AG08396 (cell line): ENCODE data around the gene ANKRD40CL.
"Not testable (repeated sequence)": the region's sequence is repeated elsewhere in the genome, so short reads cannot be mapped to it uniquely, and the experiment has no call there.

Experiments
- DNase-seq: peaks from one replicate; pipeline ENCODE4 v3.0.0; 2012; ENCODE audit warnings: low spot score, mixed read lengths

The ANKRD40CL gene, protein sequence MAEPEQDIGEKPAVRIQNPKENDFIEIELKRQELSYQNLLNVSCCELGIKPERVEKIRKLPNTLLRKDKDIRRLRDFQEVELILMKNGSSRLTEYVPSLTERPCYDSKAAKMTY

GRCh38 chr17:50767446-50767845 lies at the start of gene ANKRD40CL:
ANKRD40CL (minus strand) TSS chr17:50767518; CDS start chr17:50766913, 605 bp downstream.
- no peak for DNase-seq

DNA sequence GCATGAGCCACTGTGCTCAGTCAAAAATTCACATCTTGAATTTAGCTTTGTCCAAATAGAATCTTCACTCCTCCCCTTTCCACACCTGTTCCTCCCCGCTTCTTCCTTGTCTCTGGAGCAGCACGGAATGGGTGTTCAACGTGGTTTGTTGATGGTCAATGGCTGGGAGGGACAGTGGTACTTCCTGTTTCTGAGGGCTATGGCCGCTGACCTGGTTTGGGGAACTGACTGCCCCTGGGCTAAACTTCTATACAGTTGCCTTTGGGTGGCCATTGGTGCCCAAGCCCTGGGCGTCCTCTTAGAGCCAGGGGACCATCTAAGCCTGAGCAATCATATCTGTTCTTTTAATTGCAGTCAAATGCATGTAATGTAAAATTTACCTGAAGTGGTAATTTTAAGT lies 49.0 kb upstream of the ANKRD40CL start:
- no peak for DNase-seq

DNA sequence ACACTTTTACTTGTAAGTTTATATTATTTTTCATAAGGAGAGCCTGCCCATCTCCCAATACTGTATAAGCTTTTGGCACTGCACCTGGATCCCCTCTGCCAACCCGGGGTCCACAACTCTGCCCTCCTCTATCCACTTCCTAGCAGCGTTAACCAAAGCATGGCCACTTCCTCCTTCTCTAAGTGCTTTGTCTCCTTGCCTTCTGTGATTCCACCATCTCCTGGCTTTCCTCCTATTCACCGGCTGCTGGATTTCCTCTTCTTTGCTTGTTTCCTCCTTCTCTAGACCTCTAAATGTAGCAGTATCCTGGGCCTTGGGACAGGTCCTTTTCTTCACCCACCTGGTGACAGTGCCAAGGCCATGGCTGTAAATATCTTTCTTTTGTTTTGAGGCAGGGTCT lies 48.1 kb upstream of the ANKRD40CL start:
- DNase-seq: no peak

- DNase-seq: no peak
Observed at GRCh38 chr17:50813583-50813982, 46.3 kb upstream of the ANKRD40CL start.

GRCh38 chr17:50808888-50809287 lies 41.6 kb upstream of the ANKRD40CL start:
- no peak for DNase-seq

DNA sequence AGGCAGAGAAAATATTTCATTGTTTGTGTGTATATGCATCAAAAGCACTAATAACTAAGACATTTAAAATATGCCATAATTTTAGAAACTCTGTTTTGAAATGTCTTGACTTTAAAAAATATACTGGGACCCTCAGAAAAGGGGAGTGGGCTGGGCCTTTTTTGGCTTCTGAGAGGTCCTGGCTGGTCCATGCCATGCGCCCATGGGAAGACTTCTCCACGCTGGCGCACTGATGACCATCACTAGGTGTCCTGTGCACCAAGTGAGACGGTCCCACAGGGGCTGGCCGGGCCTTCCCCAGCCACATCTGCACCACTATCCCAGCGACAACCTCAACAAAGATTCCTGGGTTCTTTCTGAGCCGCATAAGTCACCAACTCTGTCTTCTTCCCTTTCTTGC lies 41.1 kb upstream of the ANKRD40CL start:
- no peak for DNase-seq

- no peak for DNase-seq
Observed at GRCh38 chr17:50807675-50808074, 40.4 kb upstream of the ANKRD40CL start.

- no peak for DNase-seq
Observed at GRCh38 chr17:50807009-50807408, 39.7 kb upstream of the ANKRD40CL start.

GRCh38 chr17:50806141-50806643 lies 38.9 kb upstream of the ANKRD40CL start:
- no peak for DNase-seq

DNA sequence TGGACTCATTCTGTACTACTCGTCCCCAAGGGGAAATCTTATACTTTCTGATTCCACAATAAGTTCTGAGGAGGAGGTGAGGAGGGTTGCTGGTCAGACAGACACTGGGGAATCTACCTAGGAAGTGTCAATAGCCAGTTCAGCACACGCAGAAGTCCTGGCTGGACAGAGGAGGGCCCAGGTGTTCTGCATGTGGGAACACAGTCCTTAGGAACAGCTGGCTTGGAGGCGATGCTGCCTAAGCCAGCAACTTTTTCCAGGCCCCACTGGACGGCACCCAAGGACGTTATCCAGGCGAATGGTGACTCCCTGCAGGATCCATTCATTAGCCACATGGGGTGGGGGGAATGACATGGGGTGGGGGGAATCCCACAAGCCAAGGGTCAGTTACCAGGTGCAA lies 38.2 kb upstream of the ANKRD40CL start:
- DNase-seq: no peak

- DNase-seq: not testable (repeated sequence)
Observed at GRCh38 chr17:50804749-50805475, 37.6 kb upstream of the ANKRD40CL start.

GRCh38 chr17:50803676-50804075 lies 36.4 kb upstream of the ANKRD40CL start:
- no peak for DNase-seq

DNA sequence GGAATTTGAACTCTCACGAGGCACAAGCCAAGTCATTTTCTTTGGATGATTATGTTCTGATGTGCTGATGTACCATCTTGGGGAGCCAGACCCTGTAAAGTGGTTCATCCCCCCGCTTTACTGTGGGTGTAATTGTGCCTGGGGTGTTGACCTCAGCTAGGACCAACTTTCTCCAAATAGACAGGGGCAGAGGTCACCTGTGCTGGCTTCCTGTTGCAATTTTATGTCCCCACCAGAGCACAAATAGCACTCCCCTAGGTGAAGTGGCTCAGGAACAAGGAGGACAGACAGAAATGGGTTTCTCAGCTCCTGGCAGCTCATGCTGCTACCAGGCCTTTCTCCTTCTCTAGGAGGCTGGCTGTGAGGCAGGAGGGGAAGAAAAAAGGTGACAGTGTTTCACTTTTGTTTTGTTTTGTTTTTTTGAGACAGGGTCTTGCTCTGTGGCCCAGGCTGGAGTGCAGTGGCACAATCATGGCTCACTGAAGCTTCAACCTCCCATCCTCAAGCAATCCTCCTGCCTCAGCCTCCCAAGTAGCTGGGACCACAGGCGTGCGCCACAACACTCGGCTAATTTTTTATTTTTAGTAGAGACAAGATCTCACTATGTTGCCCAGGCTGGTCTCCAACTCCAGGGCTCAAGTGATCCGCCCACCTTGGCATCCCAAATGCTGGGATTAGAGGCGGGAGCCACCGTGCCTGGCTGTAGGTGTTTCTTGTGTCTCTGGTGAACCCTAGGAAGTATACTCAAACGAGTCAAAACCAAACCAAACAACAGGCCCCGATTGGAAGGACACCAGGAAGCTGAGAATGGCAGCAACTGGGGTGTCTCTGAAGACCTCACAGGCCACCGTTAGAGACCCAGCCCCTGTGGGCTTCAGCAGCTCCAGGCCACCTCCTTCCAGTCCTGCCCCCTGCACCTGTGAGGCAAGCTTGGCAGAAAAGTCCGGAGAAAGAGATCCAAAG lies 35.6 kb upstream of the ANKRD40CL start:
- no peak for DNase-seq

- no peak for DNase-seq
Observed at GRCh38 chr17:50800196-50800700, 32.9 kb upstream of the ANKRD40CL start.

DNA sequence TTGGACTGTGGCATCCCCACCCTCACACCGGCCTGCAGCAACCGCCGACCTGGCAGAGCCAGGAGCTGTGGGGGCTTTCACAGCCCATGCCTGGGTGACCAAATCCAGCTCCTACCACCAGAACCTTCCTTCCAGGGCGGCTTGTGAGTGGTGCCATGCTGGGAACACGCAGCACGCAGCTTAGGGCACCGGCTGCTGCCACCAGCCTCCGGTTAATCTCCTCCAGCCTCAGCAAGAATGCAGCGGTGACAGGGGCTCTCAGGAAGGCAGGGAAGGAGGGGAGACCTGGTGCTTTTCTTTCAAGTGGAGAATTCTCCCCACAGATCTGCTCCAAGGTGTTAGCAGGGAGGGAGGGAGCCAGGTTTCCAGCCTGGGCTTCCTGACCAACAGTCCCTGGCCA lies 32.3 kb upstream of the ANKRD40CL start:
- DNase-seq: no peak

DNA sequence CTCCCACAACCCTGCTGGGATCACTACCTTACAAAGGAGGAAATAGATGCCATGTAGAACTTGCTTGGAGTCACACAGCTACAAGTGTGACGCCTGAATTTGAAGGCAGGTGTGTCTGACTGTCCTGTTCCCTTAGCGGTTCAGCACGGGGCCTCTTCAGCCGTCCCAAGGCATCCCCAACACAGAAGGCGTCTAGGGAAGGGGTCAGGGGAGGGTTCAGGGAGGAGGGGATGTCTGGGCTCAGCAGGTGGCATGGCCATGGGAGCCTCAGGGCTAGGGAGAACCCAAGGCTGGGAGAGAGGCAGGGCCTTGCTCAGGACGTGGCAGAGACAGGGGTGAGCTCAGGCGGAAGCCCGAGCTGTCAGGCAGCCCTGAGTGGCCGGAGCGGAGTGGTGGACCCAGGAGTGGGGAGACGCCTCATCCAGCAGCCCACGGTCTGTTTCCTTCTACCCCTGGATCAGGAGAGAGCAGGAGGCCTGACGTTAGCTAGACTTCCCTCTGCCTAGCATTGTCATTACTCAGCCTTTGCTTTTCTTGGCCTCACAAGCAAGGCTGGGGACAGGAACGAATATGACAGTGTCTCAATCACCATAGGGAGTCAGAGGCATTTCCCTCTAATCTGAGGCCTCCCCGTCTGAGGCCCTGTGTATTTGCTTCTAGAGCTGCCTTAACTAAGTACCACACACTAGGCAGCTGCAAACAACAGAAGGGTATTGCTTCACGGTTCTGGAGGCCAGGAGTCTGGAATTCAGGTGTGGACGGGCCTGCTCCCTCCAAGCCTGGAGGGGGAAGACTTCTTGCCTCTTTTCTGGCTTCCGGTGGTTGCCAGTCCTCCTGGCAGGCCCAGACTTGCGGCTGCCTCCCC lies 31.3 kb upstream of the ANKRD40CL start:
- no peak for DNase-seq

- no peak for DNase-seq
Observed at GRCh38 chr17:50797135-50797810, 30.0 kb upstream of the ANKRD40CL start.

DNA sequence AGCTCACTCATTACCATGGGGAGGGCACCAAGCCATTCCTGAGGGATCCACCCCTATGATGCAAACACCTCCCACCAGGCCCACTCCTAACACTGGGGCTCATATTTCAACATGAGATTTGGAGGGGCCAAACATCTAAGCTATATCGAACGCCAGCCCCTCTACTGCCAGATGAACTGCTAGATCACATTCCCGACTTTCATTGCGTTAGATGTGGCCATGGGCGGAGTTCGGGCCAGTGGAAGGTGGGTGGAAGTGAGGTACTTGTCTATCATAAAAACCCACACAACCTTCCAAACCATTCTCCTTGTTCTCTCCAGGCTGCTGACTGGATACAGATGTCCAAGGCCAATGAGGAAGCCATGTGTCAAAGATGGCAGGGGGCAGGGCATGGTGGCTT lies 27.0 kb upstream of the ANKRD40CL start:
- no peak for DNase-seq

DNA sequence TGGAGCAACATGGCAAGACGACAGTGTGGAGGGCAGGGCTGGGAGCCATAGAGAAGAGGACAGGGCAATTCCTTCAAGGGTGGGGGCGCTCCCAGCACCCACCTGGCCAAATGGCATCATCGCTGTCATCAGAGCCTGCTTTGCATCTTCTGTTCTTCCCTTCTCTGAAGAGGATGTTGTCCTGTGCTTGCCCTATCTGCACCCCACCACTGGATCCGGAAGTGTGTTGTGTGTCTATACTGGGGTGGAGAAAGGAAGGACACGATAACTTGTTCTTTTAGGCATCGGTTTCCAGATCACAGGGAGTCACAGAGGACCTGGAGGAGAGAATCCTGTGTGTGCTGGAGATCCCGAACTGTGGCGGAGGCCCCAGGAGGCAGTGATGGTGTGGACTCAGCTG lies 25.7 kb upstream of the ANKRD40CL start:
- DNase-seq: no peak

DNA sequence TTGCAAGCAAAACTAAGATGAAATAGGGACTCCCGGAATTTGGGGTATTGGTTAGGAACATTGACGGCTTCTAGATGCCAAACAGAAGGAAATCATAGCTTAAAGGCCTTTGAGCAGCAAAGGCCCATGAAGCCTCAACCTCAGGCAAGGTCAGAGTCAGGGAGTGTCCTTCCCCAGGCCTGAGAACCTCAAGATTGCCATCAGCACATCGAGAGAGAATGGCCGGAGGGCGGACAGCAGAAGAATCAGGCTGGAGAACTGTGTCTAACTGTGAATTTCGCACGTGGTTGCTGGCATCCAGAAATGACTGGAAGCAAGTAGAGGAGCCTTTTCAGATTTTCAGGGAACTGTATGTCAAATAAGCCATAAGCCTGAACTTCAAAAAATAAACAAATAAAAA lies 24.8 kb upstream of the ANKRD40CL start:
- DNase-seq: no peak

DNA sequence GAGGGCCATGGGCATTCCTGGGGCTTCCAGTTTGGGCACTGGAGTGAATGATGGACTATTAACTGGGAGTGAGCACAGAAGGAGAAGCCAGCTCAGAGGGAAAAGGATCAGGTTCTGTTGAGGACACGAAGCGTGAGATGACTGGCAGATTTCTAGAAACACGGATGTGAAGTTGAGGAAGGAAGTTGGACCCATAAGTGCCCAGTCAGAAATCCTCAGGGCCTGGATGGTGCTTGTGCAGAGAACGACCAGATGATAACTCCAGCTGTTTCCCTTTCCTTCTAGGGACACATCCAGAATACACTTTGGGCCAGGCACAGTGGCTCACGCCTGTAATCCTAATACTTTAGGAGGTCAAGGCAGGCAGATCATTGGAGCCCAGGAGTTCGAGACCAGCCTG lies 23.3 kb upstream of the ANKRD40CL start:
- DNase-seq: no peak
